KOPT-K1 (cell line): Measurements from ENCODE around the gene TIMM44.
A peak's percentile ranks its signal among the peaks of the same experiment; 100 is the strongest.
"Not testable (repeated sequence)": the region's sequence is repeated elsewhere in the genome, so short reads cannot be mapped to it uniquely, and the experiment has no call there.

Experiments
- H3K27ac ChIP-seq: fragments of 200-600 bp; sonication (generic); 2 replicates; pipeline ENCODE4 v1.5.1; 2016; ENCODE audit warnings: antibody characterized with exemption, mild to moderate bottlenecking, low read depth, low read length; ENCODE audit not compliant: poor library complexity, severe bottlenecking
- H3K36me3 ChIP-seq: fragments of 200-600 bp; sonication (generic); 2 replicates; pipeline ENCODE4 v1.5.1; 2017; ENCODE audit warnings: antibody characterized with exemption, mild to moderate bottlenecking, low read length, moderate library complexity; ENCODE audit not compliant: insufficient read depth
- H3K9me3 ChIP-seq: fragments of 200-600 bp; sonication (generic); 2 replicates; pipeline ENCODE4 v1.5.1; 2017; ENCODE audit warnings: antibody characterized with exemption, low read length, mild to moderate bottlenecking; ENCODE audit not compliant: insufficient read depth, poor library complexity, severe bottlenecking

Gene TIMM44

GRCh38 chr19:7968008-7968795, 24.7 kb upstream of the TIMM44 start:
- H3K9me3 ChIP-seq = no peaks in the 10 kb centered on the region
- H3K36me3 ChIP-seq = peaks cover 99% of the 10 kb centered on the region
- H3K27ac ChIP-seq = no peak overlapping the region

GRCh38 chr19:7965921-7966665, 22.6 kb upstream of the TIMM44 start:
- Histone ChIP-seq H3K36me3 (peaks cover 99% of the 10 kb centered on the region), H3K27ac (no peak overlapping the region), H3K9me3 (no peaks in the 10 kb centered on the region)

DNA sequence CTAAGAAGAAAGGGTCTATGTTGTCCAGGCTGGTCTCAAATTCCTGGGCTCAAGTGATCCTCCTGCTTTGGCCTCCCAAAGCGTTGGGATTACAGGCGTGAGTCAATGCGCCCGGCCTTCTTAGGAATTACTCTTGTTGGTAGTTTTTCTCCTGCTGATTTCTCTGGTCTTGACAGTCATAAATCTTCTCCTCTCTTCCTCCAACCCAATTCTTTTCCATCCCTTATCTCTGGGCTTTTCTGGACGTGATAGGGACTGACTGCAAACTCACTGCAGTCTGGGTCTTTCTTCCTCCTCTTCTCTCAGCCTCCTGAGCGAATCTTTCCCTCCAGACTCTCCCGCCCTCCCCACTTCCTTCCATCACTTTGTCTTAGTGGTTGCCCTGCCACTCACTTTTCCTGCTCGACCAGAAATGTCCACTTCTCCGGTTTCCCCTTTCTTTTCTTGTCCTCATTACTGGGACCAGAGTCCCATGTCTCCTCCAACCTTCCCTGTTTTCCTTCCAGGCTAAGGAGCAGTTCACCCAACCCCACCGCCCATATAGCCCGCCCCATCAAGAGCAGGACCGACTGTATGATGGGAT, 21.9 kb upstream of the TIMM44 start:
- H3K27ac ChIP-seq = no peak overlapping the region
- peaks cover 99% of the 10 kb centered on the region for H3K36me3 ChIP-seq
- H3K9me3 ChIP-seq = no peaks in the 10 kb centered on the region

DNA sequence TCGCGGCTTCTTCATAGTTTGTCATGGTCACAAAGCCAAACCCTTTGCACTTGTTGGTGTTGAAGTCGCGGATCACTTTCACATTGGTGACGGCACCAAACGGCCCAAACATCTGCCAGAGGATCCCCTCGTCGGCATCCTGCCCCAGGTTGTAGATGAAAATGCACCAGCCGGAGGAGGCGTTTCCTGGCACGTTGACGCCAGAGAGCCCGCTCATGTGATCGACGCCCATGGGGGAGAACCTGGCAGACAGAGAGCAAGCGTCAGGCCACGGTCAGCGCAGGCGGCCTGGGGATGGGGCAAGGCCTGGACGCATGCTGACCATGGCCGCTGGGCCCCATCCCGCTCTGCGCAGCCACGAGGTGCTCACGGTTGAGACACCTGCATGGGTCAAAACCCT, 20.1 kb upstream of the TIMM44 start:
- Histone ChIP-seq H3K27ac (no peak overlapping the region), H3K36me3 (peaks cover 100% of the 10 kb centered on the region), H3K9me3 (no peaks in the 10 kb centered on the region)

DNA sequence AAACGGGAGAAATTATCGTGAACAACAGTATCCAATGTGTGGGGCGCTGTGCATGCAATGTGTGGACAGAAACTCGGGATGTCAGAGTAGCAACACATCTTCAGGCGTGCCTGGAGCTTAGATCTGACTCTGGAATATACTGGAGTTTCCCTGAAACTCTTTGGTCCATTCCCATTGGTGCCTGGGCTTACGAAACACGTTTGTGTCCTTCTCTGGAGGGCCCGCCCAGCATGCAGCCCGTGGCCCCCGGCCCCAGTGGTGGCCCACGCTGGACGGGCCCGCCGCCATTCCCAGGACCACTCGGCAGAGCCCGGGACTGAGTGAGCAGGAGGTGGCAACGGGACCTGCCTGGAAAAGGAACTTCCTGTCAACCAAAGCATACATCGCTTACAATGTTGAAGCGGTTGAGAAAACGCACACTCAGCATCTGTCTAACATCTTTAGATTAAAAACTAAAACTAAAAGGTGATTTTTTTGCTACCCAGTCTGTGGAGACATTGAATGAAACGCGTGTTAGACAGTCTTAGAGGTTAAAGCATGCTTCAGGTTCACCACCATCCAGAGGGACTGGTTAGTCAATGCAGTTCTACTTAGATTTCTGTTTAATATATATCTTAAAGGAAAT, 19.3 kb upstream of the TIMM44 start:
- Histone ChIP-seq H3K36me3 (peaks cover 100% of the 10 kb centered on the region), H3K9me3 (no peaks in the 10 kb centered on the region), H3K27ac (no peak overlapping the region)

DNA sequence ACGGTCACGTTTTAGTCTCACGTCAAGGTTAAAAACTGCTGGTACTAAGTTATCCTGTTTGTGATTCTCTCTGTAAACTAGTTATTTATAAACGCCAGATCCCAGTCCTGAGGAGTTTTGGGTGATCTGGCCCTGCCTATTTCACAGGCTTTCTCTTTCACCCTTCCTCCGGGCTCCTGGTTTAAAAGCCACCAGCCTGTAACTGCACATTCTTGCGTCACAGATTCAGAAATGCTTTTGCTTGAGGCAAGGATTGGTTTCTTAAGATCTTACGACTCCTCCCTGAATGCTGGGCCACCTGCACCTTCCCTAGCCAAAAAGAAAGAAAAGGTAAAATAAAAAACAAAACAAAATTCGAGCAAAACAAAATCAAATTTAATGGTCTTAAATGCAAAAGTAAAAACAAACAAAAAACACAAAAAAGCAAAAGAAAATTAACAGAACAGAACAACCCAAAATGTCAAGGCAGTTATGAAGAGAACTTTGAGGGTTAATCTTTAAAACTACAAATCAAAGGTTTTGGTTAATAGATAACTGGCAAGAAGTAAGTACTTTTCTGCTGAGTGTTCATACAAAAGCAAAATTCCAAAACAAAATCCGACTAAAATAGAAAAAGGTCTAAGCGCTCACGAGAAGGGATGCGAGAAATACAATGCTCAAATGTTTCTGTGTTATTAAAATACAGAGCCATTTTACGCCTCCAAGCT, 18.6 kb upstream of the TIMM44 start:
- H3K27ac ChIP-seq = no peak overlapping the region
- no peaks in the 10 kb centered on the region for H3K9me3 ChIP-seq
- peaks cover 97% of the 10 kb centered on the region for H3K36me3 ChIP-seq

DNA sequence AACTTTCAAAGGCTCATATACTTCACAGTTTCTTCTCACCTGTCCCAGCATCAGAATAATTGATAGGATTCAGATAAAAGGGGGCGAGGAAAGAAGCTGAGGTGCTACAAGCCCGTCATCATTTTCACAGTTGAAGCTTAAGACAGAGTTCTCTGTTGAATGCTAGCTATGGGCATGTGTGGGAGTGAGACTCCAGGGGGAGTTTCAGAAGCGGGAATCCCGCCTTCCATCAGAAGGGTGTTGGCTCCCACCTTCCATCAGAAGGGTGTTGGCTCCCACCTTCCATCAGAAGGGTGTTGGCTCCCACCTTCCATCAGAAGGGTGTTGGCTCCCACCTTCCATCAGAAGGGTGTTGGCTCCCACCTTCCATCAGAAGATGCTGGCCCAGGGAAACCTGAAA, 17.6 kb upstream of the TIMM44 start:
- not testable (repeated sequence) for H3K9me3 ChIP-seq
- peaks cover 87% of the 10 kb centered on the region for H3K36me3 ChIP-seq

GRCh38 chr19:7959211-7959610, 15.7 kb upstream of the TIMM44 start:
- Histone ChIP-seq H3K27ac (no peak overlapping the region), H3K9me3 (no peaks in the 10 kb centered on the region), H3K36me3 (peaks cover 69% of the 10 kb centered on the region)

More for the DNA sequence above, 17.6 kb upstream of the TIMM44 start:
- not testable (repeated sequence) for H3K27ac ChIP-seq

GRCh38 chr19:7955696-7956095, 12.2 kb upstream of the TIMM44 start:
- peaks cover 33% of the 10 kb centered on the region for H3K36me3 ChIP-seq
- no peak overlapping the region for H3K27ac ChIP-seq
- no peaks in the 10 kb centered on the region for H3K9me3 ChIP-seq

GRCh38 chr19:7953576-7953975, 10.1 kb upstream of the TIMM44 start:
- H3K36me3 ChIP-seq = peaks cover 12% of the 10 kb centered on the region
- no peak overlapping the region for H3K27ac ChIP-seq
- no peaks in the 10 kb centered on the region for H3K9me3 ChIP-seq

GRCh38 chr19:7953060-7953459, 9.6 kb upstream of the TIMM44 start:
- Histone ChIP-seq H3K36me3 (peaks cover 7% of the 10 kb centered on the region), H3K27ac (no peak overlapping the region), H3K9me3 (no peaks in the 10 kb centered on the region)

DNA sequence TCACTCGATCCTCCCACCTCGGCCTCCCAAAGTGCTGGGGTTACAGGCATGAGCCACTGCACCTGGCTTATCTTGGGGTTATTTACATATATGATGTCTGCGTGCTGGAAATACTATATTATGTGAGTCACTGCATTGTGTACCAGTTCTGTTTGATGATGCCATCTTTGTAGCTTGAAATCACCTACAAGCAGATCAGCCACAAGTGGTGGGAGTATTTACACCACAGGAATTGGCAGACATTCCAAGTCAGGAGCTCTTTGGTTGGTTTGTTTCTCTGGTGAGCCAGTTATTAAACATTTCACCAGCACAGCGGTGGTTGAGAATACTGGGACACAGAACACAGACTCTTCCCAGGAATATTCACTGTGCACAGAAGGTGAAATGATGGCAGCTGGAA, 4.5 kb upstream of the TIMM44 start:
- no peaks in the 10 kb centered on the region for H3K36me3 ChIP-seq
- no peak overlapping the region for H3K27ac ChIP-seq
- H3K9me3 ChIP-seq = no peaks in the 10 kb centered on the region

DNA sequence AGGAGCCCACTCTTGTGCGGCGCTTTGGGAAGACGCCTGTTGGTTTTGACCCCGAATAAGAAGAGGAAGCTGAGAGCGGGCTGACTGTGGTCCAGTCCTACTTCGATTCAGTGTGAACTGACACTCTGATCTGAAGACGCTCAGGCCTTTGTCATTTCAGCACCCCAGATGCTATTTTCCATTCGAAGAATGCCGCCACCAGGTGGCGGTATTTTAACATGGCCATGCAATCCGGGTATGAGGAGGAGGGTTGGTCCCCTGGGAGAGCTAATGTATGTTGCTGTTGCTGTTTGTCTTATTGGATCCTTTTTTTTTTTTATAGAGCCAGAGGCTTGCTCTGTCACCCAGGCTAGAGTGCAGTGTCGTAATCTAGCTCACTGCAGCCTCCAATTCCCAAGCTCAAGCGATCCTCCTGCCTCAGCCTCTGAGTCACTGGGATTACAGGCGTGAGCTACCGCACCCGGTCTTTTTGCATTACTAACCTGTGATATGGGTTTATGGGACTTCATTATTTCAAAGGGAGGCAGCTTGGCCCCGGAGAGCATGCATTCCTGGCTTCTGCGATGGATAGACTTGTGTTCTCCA, 803 bp upstream of the TIMM44 start:
- Histone ChIP-seq H3K27ac (peak overlapping the region; percentile 53), H3K9me3 (no peaks in the 10 kb centered on the region), H3K36me3 (peaks cover 21% of the 10 kb centered on the region; the same call in 1 of the 2 replicates)

GRCh38 chr19:7942981-7943443, 454 bp downstream of the TIMM44 start:
- Histone ChIP-seq H3K27ac (peak overlapping the region; percentile 83), H3K9me3 (no peaks in the 10 kb centered on the region), H3K36me3 (peaks cover 33% of the 10 kb centered on the region)
